Measurements from ENCODE around the gene TNRC6B.

DNA sequence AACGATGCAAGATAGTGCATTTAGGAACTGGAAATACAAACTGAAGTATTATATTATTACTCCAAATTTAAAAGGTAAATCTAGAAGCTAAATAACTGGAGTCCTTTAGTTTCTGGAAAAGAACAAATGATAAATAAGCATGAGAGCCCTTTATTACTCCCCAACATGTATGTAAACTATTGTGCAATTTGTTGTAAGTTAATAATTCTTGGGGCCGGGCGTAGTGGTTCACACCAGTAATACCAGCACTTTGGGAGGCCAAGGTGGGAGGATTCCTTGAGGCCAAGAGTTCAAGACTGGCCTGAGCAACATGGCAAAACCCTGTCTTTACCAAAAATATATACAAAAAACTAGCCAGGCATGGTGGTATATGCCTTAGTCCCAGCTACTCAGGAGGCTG, 203.7 kb downstream of the TNRC6B start:
- TF ChIP-seq CTCF (IDR thresholded peaks at IDR 0.05) (no peak), POLR2A (IDR thresholded peaks at IDR 0.05) (no peak), EP300 (IDR thresholded peaks at IDR 0.05) (no peak)

All from tibial nerve (tissue), 4 donors.